Measurements from ENCODE around the gene PCBP4.

DNA sequence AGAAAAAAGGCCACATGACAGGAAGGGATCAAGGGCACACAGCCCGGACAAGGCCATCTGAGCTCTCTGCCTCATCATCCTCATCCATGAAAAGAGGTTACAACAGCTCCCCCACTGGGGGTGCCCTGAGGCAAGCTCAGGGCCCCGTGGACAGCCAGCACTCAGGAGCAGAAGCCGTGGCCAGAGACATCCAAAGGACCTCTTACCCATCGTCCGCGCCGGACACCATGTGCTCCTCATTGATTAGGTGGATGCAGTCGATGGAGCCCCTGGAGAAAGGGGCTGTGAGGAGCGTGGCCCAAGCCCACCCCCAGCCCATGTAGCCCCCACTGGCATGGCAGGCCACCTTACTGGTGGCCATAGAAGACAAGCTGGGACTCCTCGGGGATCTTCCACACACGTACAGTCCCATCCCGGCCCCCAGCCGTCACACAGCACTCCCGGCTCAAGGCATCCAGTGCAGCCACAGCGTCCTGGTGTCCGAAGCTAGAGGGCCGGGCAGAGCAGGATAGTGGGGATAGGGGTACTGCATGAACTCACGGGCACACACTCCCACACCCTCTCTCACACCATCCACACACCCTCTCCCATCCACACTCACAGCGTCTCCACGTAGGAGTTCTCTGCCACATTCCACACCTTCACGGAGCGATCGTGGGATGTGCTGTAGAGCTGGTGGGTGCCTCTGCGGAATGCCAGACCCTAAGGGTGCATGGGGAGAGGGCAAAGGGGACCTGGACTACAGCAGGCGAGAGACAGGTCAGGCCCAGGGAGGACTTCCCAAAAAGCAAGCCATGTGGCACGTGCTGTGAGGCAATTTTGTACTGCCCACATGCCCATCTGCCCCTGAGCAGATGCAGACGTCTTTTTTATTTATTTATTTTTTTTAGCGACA, 32.0 kb downstream of the PCBP4 start:
- TF ChIP-seq ZFP30 (CRISPR knock-in tag; IDR thresholded peaks at IDR 0.05) (no peak), ZFP3 (CRISPR knock-in tag; IDR thresholded peaks at IDR 0.05) (no peak), ZC3H10 (CRISPR knock-in tag; IDR thresholded peaks at IDR 0.05) (no peak), CSDC2 (CRISPR knock-in tag; IDR thresholded peaks at IDR 0.05) (no peak), ZNF8 (CRISPR knock-in tag; IDR thresholded peaks at IDR 0.05) (no peak), TCF4 (CRISPR knock-in tag; IDR thresholded peaks at IDR 0.05; ENCODE audit: borderline replicate concordance) (no peak), ARNTL (CRISPR knock-in tag; IDR thresholded peaks at IDR 0.05; ENCODE audit: borderline replicate concordance, low read depth) (no peak), PPARA (CRISPR knock-in tag; IDR thresholded peaks at IDR 0.05; ENCODE audit: borderline replicate concordance) (no peak), BACH2 (CRISPR knock-in tag; IDR thresholded peaks at IDR 0.05; ENCODE audit: borderline replicate concordance) (no peak)
- TF ChIP-seq, protein P1, sequence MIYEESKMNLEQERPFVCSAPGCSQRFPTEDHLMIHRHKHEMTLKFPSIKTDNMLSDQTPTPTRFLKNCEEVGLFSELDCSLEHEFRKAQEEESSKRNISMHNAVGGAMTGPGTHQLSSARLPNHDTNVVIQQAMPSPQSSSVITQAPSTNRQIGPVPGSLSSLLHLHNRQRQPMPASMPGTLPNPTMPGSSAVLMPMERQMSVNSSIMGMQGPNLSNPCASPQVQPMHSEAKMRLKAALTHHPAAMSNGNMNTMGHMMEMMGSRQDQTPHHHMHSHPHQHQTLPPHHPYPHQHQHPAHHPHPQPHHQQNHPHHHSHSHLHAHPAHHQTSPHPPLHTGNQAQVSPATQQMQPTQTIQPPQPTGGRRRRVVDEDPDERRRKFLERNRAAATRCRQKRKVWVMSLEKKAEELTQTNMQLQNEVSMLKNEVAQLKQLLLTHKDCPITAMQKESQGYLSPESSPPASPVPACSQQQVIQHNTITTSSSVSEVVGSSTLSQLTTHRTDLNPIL (CRISPR knock-in tag; IDR thresholded peaks at IDR 0.05; ENCODE audit: low read depth), result no peak
- TF ChIP-seq, protein P2, sequence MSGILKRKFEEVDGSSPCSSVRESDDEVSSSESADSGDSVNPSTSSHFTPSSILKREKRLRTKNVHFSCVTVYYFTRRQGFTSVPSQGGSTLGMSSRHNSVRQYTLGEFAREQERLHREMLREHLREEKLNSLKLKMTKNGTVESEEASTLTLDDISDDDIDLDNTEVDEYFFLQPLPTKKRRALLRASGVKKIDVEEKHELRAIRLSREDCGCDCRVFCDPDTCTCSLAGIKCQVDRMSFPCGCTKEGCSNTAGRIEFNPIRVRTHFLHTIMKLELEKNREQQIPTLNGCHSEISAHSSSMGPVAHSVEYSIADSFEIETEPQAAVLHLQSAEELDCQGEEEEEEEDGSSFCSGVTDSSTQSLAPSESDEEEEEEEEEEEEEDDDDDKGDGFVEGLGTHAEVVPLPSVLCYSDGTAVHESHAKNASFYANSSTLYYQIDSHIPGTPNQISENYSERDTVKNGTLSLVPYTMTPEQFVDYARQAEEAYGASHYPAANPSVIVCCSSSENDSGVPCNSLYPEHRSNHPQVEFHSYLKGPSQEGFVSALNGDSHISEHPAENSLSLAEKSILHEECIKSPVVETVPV (CRISPR knock-in tag; IDR thresholded peaks at IDR 0.05), result no peak
- TF ChIP-seq, protein P3, sequence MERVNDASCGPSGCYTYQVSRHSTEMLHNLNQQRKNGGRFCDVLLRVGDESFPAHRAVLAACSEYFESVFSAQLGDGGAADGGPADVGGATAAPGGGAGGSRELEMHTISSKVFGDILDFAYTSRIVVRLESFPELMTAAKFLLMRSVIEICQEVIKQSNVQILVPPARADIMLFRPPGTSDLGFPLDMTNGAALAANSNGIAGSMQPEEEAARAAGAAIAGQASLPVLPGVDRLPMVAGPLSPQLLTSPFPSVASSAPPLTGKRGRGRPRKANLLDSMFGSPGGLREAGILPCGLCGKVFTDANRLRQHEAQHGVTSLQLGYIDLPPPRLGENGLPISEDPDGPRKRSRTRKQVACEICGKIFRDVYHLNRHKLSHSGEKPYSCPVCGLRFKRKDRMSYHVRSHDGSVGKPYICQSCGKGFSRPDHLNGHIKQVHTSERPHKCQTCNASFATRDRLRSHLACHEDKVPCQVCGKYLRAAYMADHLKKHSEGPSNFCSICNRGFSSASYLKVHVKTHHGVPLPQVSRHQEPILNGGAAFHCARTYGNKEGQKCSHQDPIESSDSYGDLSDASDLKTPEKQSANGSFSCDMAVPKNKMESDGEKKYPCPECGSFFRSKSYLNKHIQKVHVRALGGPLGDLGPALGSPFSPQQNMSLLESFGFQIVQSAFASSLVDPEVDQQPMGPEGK (CRISPR knock-in tag; IDR thresholded peaks at IDR 0.05; ENCODE audit: borderline replicate concordance), result no peak

All from SK-N-SH treated with all-trans-retinoic acid at 6 μM for 48 hours (cell line).